22Rv1 (cell line): ENCODE data around the gene KAT8.

Experiments used
- ZFX ChIP-seq: fragments of 450-650 bp; IDR thresholded peaks from 2 replicates; pipeline ENCODE4 v1.6.1; 2017; ENCODE audit warnings: antibody characterized with exemption, borderline replicate concordance
- TF ChIP-seq, protein P1 (sequence below): fragments of 450-650 bp; IDR thresholded peaks from 2 replicates; pipeline ENCODE4 v1.5.1; 2017; ENCODE audit warnings: mild to moderate bottlenecking

DNA sequence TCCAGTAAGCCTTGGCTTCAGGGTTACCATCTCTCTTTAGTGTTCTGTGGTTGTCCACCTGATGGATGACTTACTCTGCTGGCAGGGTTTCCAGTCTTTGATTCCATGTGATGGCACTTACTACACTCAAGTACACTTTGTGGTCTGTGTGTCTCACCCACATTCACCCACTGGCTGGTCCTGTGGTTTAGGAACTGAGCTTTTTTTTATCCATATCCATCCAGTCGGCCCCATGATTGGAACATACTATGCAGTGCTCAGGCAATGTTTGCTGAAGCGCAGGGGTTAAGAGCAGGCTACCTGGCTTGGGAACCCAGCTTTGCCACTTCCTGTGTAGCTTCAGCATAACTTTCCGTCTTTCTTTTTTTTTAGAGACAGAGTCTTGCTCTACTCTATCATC lies 59.7 kb downstream of the KAT8 start:
- TF ChIP-seq, protein P1, sequence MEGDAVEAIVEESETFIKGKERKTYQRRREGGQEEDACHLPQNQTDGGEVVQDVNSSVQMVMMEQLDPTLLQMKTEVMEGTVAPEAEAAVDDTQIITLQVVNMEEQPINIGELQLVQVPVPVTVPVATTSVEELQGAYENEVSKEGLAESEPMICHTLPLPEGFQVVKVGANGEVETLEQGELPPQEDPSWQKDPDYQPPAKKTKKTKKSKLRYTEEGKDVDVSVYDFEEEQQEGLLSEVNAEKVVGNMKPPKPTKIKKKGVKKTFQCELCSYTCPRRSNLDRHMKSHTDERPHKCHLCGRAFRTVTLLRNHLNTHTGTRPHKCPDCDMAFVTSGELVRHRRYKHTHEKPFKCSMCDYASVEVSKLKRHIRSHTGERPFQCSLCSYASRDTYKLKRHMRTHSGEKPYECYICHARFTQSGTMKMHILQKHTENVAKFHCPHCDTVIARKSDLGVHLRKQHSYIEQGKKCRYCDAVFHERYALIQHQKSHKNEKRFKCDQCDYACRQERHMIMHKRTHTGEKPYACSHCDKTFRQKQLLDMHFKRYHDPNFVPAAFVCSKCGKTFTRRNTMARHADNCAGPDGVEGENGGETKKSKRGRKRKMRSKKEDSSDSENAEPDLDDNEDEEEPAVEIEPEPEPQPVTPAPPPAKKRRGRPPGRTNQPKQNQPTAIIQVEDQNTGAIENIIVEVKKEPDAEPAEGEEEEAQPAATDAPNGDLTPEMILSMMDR = no peak
- TF ChIP-seq ZFX = no peak
